NCI-H345 treated with DMSO at 0.1 percent for 48 hours (cell line): ENCODE data around the gene DYNLL1.
"Not testable (repeated sequence)": the region's sequence is repeated elsewhere in the genome, so short reads cannot be mapped to it uniquely, and the experiment has no call there.

ENCODE experiments used
- DNase-seq: peaks from one replicate; lab custom pipeline; 2025; ENCODE audit not compliant: unreplicated experiment; lab: John Stamatoyannopoulos, UW

The DYNLL1 gene

DNA sequence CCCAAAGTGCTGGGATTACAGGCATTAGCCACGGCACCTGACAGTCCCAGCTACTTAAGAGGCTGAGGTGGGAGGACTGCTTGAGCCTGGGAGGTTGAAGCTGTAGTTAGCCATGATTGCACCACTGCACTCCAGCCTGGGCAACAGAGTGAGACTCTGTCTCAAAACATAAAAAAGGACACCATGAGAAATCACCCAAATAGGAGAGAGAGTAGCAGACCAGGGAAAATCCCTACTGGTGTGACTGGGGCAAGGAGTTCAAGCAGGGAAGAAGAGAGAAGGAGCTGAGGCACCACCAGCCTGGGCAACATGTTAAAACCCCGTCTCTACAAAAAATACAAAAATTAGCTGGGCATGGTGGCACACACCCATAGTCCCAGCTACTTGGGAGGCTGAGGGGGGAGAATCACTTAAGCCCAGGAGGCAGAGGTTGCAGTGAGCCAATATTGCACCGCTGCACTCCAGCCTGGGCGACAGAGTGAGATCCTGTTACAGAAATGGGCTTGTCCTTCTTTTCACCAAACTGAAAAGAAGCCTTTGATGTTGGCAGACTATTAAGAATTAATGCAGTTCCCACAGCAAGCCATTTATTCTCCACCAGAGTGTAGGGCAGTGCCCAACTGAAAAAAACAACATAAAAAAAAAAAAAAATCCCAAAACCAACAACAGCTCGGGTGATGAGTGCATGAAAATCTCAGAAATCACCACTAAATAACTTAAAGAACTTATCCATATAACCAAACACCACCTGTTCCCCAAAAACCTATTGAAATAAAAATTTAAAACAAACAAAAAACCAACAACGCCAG is 21.9 kb upstream of the DYNLL1 start:
- no peak for DNase-seq

DNA sequence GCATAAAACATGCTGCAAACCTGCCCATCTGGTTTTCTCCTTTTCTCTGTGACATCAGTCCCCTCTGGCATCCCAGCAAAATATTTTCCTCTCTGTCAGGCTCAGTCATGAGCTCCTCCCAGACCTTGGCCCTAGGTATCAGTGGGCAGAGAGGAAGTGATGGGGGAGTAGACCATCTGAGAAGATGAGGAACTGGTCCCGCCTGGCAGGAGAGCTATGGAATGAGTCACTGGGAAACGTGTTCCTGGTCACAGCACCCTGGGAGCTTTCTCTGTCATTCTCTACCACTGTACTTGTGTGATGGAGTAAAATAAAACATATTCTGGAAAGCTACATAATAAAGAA is 21.3 kb upstream of the DYNLL1 start:
- no peak for DNase-seq

DNA sequence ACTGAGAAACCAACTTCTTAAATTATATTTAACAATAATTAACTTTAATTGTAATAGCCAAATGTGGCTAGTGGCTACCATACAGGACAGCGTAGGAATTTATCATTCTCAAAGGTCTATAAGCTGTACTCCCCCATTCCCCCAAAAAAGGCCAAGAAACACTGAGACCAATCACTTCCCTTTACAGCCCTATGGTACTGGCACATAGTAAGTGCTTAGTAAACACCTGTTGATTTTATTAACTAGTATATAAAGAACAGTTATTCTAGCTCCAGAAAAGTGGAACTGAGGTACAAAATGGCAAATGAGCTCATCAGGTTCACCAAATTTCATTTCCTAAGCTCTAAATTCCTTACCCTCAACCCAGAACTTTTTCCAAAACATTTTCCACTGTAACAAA is 20.3 kb upstream of the DYNLL1 start:
- DNase-seq = no peak

DNA sequence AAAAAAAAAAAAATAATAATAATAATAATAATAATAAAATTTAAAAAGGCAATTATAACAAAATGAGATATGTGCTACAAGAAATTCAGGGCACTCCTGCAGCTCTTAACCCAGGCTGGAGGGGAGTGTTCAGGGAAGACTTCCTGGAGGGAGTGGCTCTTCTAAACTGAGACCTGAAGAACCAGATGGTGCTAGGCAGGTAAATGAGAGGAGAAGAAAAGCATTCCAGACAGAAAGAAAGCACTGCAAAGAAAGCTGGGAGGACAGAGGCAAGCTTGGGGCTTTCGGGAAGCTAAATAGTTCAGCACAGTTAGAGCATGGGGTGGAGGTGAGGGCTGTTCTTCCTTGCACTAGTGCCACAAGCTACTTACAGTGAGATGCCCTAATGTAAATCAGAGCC is 16.5 kb upstream of the DYNLL1 start:
- DNase-seq = no peak

GRCh38 chr12:120480211-120480610 is 15.7 kb upstream of the DYNLL1 start:
- DNase-seq = no peak

- DNase-seq = no peak
Measured at GRCh38 chr12:120481022-120481767, 14.7 kb upstream of the DYNLL1 start.

DNA sequence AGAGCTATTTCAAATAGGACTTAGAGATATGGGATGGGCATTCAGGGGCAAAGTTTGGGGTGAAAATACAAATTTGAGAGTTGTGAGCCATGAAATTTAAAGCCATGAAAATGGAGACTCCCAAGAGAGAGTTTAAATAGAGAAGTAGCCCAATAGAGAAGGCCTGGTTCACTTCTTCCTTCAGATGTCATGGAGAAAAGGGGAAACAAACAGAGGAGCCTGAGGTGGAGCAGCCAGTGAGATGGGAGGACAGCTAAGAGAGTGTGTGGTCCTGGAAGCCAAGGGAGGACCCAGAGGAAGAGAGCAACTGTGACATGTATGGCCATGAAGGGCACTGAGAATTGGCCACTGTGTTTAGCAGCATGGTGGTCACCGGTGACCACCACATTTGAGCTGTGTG is 12.3 kb upstream of the DYNLL1 start:
- no peak for DNase-seq

GRCh38 chr12:120485961-120486881 is 9.7 kb upstream of the DYNLL1 start:
- DNase-seq = no peak

- not testable (repeated sequence) for DNase-seq
Measured at GRCh38 chr12:120487552-120487951, 8.4 kb upstream of the DYNLL1 start.

- no peak for DNase-seq
Measured at GRCh38 chr12:120488057-120488640, 7.8 kb upstream of the DYNLL1 start.

DNA sequence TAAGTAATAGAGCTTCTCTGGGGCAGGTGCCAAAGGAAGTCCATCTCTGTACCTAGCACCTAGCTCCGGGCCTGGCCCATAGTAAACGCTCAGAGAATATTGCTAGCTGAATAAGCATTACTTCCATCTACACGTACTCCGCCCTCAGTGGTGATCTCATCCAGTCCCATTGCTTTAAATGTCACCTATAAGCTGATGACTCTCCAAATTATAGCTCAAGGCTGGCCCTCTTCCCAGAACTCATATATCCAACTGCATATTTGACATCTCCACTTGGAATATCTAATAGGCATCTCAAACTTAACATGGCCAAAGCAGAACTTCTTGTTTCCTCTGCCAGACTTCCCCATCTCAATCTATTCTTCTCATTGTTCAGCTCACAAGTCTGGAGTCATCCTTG is 6.9 kb upstream of the DYNLL1 start:
- no peak for DNase-seq

- no peak for DNase-seq
Measured at GRCh38 chr12:120490325-120490724, 5.6 kb upstream of the DYNLL1 start.

DNA sequence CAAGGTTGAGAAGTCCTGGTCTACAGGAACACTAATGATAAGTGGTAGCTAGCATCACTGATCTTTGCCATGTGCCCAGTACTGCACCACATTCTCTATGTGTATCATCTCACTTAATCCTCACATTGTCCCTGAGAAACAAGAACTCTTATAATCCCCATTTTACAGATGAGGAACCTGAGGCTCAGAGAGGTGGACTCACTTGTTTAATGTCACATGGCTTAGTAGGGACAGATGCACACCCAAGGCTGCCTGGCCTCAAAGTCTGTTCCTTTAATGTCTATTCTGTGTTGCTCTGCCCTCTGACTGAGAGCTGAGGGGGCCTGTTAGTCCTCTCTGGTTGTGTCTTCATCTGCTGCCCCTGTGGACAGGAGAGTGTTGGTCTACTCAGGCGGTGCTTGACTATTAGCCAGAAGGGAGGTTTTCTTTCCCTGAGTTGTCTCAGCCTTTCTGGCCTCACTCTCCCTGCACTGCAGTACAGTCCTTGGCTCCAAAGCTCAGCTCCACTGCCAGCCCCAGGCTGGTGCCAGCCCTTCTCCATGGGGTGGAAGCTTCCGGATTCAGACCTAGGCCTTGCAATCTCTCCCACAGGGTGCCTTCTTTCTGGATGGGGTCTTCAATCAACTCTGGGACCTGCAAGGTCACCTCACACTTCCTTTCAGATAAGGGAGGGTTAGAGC is 4.9 kb upstream of the DYNLL1 start:
- no peak for DNase-seq

DNA sequence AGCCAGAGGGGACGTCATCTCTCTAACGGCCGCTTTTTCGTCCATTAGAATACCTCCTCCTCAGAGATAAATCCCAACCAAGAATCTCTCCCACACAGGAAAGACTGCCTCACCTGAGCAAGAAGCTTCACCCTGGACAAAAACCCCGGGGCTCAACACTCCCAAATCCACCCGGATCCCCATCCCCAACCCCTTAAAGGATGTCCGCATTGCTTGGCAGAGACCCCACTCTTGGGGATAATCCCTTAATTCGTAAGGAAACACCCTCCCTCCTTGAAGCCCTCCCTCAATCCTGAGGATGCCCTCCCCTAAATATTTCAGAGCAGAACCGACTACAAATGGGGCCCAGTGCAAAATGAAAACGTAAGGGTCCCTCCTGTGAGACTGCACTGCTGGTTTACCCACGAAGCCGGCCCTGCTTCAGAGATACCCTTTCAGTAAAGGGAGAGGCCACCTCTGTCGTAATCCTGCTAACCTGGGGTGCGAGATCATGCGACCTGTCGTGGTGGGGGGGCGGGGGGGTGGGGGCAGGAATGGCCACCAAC is 655 bp upstream of the DYNLL1 start:
- DNase-seq = no peak

DNA sequence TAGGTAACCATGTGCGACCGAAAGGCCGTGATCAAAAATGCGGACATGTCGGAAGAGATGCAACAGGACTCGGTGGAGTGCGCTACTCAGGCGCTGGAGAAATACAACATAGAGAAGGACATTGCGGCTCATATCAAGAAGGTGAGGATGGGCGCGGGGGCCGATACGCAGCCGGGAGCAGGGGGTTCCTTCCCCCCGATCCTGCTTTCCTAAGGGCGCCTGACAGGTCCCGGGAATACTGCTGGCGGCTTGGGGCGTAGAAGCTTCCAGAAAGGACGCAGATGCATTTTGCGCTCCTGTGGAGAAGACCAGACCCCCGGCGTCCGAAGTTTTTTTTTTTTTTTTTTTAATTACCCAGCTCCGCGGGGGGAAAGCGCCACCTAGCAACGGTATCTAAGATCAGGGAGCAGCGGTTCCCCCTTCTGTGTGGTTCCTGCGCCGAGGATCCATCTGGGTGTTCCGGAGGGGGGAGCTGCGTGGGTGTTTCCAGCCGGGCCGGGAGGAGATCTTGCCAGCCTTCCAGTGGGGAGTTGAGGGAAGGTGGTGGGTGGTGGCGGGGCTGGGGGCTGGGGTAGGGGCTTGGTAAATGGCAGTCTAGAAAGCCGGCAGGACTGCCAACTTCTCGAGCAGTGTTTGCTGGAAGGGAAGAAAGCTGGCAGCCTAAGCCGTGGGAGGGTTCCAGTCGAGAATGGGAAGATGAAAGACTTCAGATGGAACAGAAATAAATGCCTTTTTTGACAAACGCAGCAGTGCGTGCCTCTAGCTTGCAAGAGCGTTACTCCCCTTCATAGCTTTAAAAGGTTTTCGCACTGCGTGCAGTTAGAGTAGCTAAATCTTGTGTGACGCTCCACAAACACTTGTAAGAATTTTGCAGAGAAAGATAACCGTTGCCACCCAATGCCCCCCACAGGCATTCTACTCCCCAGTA is 764 bp downstream of the DYNLL1 start:
- DNase-seq = no peak

DNA sequence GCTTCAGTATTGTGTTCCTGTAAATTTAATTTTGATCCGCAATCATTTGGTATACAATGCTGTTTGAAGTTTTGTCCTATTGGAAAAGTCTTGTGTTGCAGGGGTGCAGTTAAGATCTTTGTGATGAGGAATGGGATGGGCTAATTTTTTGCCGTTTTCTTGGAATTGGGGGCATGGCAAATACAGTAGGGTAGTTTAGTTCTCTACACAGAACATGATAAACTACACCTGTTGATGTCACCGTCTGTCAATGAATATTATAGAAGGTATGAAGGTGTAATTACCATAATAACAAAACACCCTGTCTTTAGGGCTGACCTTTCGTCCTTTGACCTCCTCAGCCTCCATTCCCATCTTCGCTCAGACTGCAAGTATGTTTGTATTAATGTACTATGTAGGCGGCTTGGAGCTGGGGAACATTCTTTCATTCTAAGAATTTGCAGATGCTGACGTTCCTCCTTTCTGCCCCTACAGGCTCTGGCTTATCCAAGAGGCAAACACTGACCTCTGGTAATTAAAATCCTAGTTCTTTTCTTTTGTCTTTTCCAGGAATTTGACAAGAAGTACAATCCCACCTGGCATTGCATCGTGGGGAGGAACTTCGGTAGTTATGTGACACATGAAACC is 1.7 kb downstream of the DYNLL1 start:
- DNase-seq = no peak

DNA sequence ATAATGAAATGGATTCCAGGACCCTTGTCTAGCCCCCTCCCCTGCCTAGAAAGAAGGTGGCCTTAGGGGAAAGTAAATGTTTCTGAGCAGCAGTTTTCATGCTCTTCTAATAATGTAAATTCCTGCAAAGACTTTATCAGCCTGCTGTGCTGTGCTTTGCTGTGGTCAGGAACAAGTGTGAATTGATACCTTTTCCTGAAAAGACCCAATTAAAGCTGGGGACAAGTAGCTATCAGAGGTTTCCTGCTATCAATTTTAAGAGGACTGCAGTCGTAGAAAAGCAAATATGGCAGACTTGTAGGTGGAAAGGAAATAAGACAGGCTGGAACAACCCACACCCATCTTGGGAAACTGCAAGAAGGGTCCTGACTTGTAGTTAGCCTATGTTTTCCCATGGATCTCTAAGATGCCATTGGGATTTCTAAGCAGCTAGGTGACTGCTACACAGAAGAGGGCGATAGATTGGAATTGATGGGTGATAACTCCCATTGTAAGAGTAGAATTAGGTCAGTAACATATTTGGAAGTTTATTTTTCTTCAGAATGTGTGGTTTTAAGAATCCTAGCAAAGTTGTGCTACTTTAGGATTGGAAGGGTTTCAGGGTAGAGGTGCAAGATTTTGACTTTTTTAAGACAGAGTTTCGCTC is 3.1 kb downstream of the DYNLL1 start:
- no peak for DNase-seq

DNA sequence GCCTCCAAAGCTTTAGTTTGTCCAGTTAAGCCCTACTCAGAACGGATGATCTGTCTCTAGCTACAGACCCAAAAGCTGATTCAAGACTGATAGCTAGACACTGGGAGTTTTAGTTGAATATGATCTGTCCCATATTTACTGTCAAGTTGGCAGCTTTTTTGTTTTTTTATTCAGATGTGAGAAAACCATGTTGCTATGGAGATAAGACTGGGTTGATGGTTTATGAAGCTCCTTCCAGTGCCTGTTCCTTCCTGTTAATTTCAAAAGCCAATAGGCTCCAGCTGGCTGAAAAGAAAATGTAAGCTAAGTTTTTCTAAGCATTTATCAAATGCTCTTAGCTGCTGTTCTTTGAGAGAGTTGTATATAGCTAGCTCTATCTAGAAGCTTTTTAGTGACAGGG is 4.7 kb downstream of the DYNLL1 start:
- no peak for DNase-seq
